Lower leg skin (tissue), 3 donors: ENCODE measurements around the gene LDB3.

ENCODE experiments used
- CTCF ChIP-seq, 3 donors: fragments of 450-650 bp; IDR thresholded peaks; one replicate each; pipeline ENCODE4 v1.5.1; 2016; ENCODE audit warnings: antibody characterized with exemption in 3 of 3, mild to moderate bottlenecking in 3 of 3, moderate library complexity in 2 of 3
- POLR2A ChIP-seq, 2 donors: fragments of 450-650 bp; IDR thresholded peaks; one replicate each; pipeline ENCODE4 v1.6.1; 2016 to 2017; ENCODE audit warnings: antibody characterized with exemption in 2 of 2, mild to moderate bottlenecking in 1 of 2, moderate library complexity in 1 of 2

- TF ChIP-seq CTCF (IDR thresholded peaks at IDR 0.05) (no peak), POLR2A (IDR thresholded peaks at IDR 0.05) (no peak)
These were observed 61.9 kb downstream of the LDB3 start for GRCh38 chr10:86730227-86730626.
